ENCODE data around the gene CSMD2. TPM values are rescaled to one million over a fixed set of nuclear protein-coding genes. Genes with fewer than 3 reads are reported as not detected.

Gene CSMD2
- total RNA-seq, 1 donor from 2014 or later, result 0.55 TPM

DNA sequence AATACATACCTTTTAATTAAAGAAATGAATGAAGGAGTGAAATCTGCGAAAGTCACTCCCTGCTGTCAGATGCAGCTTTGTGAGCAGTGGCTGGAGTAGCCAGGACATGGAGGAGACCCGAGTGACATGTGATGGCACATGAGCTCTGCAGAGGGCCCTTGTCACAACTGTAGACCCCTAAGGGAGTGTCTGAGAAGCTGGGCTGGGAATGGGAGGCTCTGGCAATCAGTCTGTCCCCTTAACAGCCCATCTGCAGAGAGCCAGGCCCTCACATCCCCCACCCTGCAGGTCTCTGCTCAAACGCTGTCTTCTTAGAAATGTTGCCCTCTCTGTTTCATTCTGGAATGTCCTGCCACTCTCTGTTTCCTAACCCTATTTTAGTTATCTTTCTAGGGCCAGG, 176.9 kb downstream of the CSMD2 start:
- TF ChIP-seq, protein P1, sequence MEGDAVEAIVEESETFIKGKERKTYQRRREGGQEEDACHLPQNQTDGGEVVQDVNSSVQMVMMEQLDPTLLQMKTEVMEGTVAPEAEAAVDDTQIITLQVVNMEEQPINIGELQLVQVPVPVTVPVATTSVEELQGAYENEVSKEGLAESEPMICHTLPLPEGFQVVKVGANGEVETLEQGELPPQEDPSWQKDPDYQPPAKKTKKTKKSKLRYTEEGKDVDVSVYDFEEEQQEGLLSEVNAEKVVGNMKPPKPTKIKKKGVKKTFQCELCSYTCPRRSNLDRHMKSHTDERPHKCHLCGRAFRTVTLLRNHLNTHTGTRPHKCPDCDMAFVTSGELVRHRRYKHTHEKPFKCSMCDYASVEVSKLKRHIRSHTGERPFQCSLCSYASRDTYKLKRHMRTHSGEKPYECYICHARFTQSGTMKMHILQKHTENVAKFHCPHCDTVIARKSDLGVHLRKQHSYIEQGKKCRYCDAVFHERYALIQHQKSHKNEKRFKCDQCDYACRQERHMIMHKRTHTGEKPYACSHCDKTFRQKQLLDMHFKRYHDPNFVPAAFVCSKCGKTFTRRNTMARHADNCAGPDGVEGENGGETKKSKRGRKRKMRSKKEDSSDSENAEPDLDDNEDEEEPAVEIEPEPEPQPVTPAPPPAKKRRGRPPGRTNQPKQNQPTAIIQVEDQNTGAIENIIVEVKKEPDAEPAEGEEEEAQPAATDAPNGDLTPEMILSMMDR (IDR thresholded peaks at IDR 0.05), result no peak
- H3K4me3 Mint-ChIP-seq (ENCODE audit: unreplicated experiment), result no peak overlapping the region
- peaks cover 10% of the 10 kb centered on the region for H3K9me3 Mint-ChIP-seq (ENCODE audit: low read depth)
- H3K27me3 Mint-ChIP-seq (ENCODE audit: low read depth), result no peaks in the 10 kb centered on the region
- H3K36me3 Mint-ChIP-seq (ENCODE audit: low read depth), result no peaks in the 10 kb centered on the region
- no peak overlapping the region for H3K27ac Mint-ChIP-seq (ENCODE audit: unreplicated experiment)
- no peaks in the 10 kb centered on the region for H3K4me1 Mint-ChIP-seq (ENCODE audit: low read depth)
- DNase-seq (ENCODE audit: low spot score), result no peak

- Mint-ChIP-seq H3K4me1 (ENCODE audit: low read depth) (no peaks in the 10 kb centered on the region), H3K9me3 (ENCODE audit: low read depth) (peaks cover 6% of the 10 kb centered on the region), H3K27me3 (ENCODE audit: low read depth) (peaks cover 3% of the 10 kb centered on the region), H3K27ac (ENCODE audit: unreplicated experiment) (no peak overlapping the region), H3K4me3 (ENCODE audit: unreplicated experiment) (no peak overlapping the region), H3K36me3 (ENCODE audit: low read depth) (no peaks in the 10 kb centered on the region)
- no peak for DNase-seq (ENCODE audit: low spot score)
- TF ChIP-seq, protein P1 (IDR thresholded peaks at IDR 0.05), result no peak
Measured at GRCh38 chr1:33986390-33987095, 178.5 kb downstream of the CSMD2 start.

GRCh38 chr1:33985656-33986055, 179.4 kb downstream of the CSMD2 start:
- Mint-ChIP-seq H3K4me1 (ENCODE audit: low read depth) (no peaks in the 10 kb centered on the region), H3K27ac (ENCODE audit: unreplicated experiment) (no peak overlapping the region), H3K9me3 (ENCODE audit: low read depth) (peaks cover 3% of the 10 kb centered on the region), H3K4me3 (ENCODE audit: unreplicated experiment) (no peak overlapping the region), H3K27me3 (ENCODE audit: low read depth) (peaks cover 3% of the 10 kb centered on the region), H3K36me3 (ENCODE audit: low read depth) (no peaks in the 10 kb centered on the region)
- TF ChIP-seq, protein P1 (IDR thresholded peaks at IDR 0.05), result no peak
- DNase-seq (ENCODE audit: low spot score), result no peak

GRCh38 chr1:33984906-33985565, 180.0 kb downstream of the CSMD2 start:
- H3K27me3 Mint-ChIP-seq (ENCODE audit: low read depth), result peaks cover 3% of the 10 kb centered on the region
- DNase-seq (ENCODE audit: low spot score), result no peak
- H3K9me3 Mint-ChIP-seq (ENCODE audit: low read depth), result peaks cover 3% of the 10 kb centered on the region

GRCh38 chr1:33982419-33982818, 182.6 kb downstream of the CSMD2 start:
- H3K4me3 Mint-ChIP-seq (ENCODE audit: unreplicated experiment), result no peak overlapping the region
- no peaks in the 10 kb centered on the region for H3K36me3 Mint-ChIP-seq (ENCODE audit: low read depth)
- TF ChIP-seq, protein P1 (IDR thresholded peaks at IDR 0.05), result no peak
- no peak overlapping the region for H3K27ac Mint-ChIP-seq (ENCODE audit: unreplicated experiment)
- H3K9me3 Mint-ChIP-seq (ENCODE audit: low read depth), result no peaks in the 10 kb centered on the region
- no peak for DNase-seq (ENCODE audit: low spot score)
- H3K4me1 Mint-ChIP-seq (ENCODE audit: low read depth), result no peaks in the 10 kb centered on the region
- peaks cover 3% of the 10 kb centered on the region for H3K27me3 Mint-ChIP-seq (ENCODE audit: low read depth)

More at GRCh38 chr1:33984906-33985565, 180.0 kb downstream of the CSMD2 start:
- no peak overlapping the region for H3K4me3 Mint-ChIP-seq (ENCODE audit: unreplicated experiment)
- H3K4me1 Mint-ChIP-seq (ENCODE audit: low read depth), result no peaks in the 10 kb centered on the region
- TF ChIP-seq, protein P1 (IDR thresholded peaks at IDR 0.05), result no peak
- H3K27ac Mint-ChIP-seq (ENCODE audit: unreplicated experiment), result no peak overlapping the region
- no peaks in the 10 kb centered on the region for H3K36me3 Mint-ChIP-seq (ENCODE audit: low read depth)
